WTC11 (cell line): Measurements from ENCODE around the gene LRRC72.

Experiments
- CTCF ChIP-seq: fragments of 200-600 bp; IDR thresholded peaks from 2 replicates; pipeline ENCODE4 v1.8.0; 2022; ENCODE audit warnings: antibody characterized with exemption
- GABPB1 ChIP-seq: sonication (generic); formaldehyde crosslinking; IDR thresholded peaks from 2 replicates; pipeline ENCODE4 v1.8.1; 2023; ENCODE audit warnings: mild to moderate bottlenecking, missing genetic modification reagents
- HMGXB4 ChIP-seq: sonication (generic); formaldehyde crosslinking; IDR thresholded peaks from 2 replicates; pipeline ENCODE4 v1.8.1; 2023; ENCODE audit warnings: mild to moderate bottlenecking, moderate library complexity, missing genetic modification reagents
- NR1H2 ChIP-seq: sonication (generic); formaldehyde crosslinking; IDR thresholded peaks from 2 replicates; pipeline ENCODE4 v1.9.0; 2021; ENCODE audit warnings: mild to moderate bottlenecking, moderate library complexity, missing genetic modification reagents
- TCF7 ChIP-seq: sonication (generic); formaldehyde crosslinking; IDR thresholded peaks from 2 replicates; pipeline ENCODE4 v1.8.0; 2022; ENCODE audit warnings: mild to moderate bottlenecking, low read depth, missing genetic modification reagents, moderate library complexity
- TF ChIP-seq, protein P1 (sequence below): sonication (generic); formaldehyde crosslinking; IDR thresholded peaks from 2 replicates; pipeline ENCODE4 v1.8.0; 2022; ENCODE audit warnings: mild to moderate bottlenecking, missing genetic modification reagents
- TF ChIP-seq, protein P2 (sequence below): fragments of 250-450 bp; sonication (Bioruptor Pico); IDR thresholded peaks from 2 replicates; pipeline ENCODE4 v1.9.0; 2021; ENCODE audit warnings: mild to moderate bottlenecking, borderline replicate concordance
- TF ChIP-seq, protein P3 (sequence below): fragments of 250-450 bp; sonication (Bioruptor Pico); IDR thresholded peaks from 2 replicates; pipeline ENCODE4 v2.1.2; 2022; ENCODE audit warnings: mild to moderate bottlenecking, moderate library complexity

DNA sequence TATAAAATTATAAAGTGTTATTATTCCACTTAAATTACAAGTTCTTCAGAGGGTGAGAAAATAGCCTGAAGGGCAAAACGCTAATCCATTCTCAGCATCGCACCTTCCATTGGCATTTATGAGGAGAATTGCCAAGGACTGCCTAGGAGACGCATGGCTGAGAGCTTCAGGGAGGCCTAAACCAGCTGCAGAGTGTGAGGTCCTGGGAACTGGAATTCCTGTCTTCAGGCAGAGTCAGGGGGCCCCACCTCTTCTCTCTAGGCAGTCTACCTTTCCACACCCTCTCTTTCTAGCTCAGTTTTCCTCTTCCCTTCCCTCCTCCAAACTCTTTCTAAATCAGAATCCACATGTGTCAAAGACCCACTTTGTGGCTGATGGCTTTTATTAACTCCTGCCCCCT, 35.3 kb downstream of the LRRC72 start:
- TF ChIP-seq CTCF (no peak), GABPB1 (CRISPR knock-in tag) (no peak), HMGXB4 (CRISPR knock-in tag) (no peak), TCF7 (CRISPR knock-in tag) (no peak), NR1H2 (CRISPR knock-in tag) (no peak)
- TF ChIP-seq, protein P1, sequence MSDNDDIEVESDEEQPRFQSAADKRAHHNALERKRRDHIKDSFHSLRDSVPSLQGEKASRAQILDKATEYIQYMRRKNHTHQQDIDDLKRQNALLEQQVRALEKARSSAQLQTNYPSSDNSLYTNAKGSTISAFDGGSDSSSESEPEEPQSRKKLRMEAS (CRISPR knock-in tag): no peak
- TF ChIP-seq, protein P2, sequence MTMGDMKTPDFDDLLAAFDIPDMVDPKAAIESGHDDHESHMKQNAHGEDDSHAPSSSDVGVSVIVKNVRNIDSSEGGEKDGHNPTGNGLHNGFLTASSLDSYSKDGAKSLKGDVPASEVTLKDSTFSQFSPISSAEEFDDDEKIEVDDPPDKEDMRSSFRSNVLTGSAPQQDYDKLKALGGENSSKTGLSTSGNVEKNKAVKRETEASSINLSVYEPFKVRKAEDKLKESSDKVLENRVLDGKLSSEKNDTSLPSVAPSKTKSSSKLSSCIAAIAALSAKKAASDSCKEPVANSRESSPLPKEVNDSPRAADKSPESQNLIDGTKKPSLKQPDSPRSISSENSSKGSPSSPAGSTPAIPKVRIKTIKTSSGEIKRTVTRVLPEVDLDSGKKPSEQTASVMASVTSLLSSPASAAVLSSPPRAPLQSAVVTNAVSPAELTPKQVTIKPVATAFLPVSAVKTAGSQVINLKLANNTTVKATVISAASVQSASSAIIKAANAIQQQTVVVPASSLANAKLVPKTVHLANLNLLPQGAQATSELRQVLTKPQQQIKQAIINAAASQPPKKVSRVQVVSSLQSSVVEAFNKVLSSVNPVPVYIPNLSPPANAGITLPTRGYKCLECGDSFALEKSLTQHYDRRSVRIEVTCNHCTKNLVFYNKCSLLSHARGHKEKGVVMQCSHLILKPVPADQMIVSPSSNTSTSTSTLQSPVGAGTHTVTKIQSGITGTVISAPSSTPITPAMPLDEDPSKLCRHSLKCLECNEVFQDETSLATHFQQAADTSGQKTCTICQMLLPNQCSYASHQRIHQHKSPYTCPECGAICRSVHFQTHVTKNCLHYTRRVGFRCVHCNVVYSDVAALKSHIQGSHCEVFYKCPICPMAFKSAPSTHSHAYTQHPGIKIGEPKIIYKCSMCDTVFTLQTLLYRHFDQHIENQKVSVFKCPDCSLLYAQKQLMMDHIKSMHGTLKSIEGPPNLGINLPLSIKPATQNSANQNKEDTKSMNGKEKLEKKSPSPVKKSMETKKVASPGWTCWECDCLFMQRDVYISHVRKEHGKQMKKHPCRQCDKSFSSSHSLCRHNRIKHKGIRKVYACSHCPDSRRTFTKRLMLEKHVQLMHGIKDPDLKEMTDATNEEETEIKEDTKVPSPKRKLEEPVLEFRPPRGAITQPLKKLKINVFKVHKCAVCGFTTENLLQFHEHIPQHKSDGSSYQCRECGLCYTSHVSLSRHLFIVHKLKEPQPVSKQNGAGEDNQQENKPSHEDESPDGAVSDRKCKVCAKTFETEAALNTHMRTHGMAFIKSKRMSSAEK (CRISPR knock-in tag): no peak
- TF ChIP-seq, protein P3, sequence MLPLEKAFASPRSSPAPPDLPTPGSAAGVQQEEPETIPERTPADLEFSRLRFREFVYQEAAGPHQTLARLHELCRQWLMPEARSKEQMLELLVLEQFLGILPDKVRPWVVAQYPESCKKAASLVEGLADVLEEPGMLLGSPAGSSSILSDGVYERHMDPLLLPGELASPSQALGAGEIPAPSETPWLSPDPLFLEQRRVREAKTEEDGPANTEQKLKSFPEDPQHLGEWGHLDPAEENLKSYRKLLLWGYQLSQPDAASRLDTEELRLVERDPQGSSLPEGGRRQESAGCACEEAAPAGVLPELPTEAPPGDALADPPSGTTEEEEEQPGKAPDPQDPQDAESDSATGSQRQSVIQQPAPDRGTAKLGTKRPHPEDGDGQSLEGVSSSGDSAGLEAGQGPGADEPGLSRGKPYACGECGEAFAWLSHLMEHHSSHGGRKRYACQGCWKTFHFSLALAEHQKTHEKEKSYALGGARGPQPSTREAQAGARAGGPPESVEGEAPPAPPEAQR (CRISPR knock-in tag): no peak
